ENCODE data around the gene C5. TPM values are rescaled to one million over a fixed set of nuclear protein-coding genes. Genes with fewer than 3 reads are reported as not detected.

The C5 gene
- total RNA-seq, 2 donors from 2014 or later: 1.4 to 2.2 TPM

GRCh38 chr9:120902569-120903535 is 147.2 kb downstream of the C5 start:
- ATAC-seq (peak in 1 of 2 donors; percentile 19), DNase-seq (ENCODE audit: low spot score in 2 of 2) (no peak)
- H3K36me3 Mint-ChIP-seq: peaks cover 26 to 69% of the 10 kb centered on the region in 2 donors
- peak overlapping the region; percentile 85 to 96 for H3K27ac Mint-ChIP-seq
- H3K9me3 Mint-ChIP-seq: no peaks in the 10 kb centered on the region

Other genes starting within 250 kb of the C5 start
- gene PSMD5, start 207.4 kb downstream of the C5 start, total RNA-seq: 10 to 100 TPM; 74.9 to 75.2 TPM
- gene PHF19, start 173.1 kb downstream of the C5 start, total RNA-seq: 100 to 1,000 TPM; 305 to 312 TPM
- 100 to 1,000 TPM in 1 of 2 donors, 10 to 100 TPM in 1; 99.5 to 100 TPM for gene TRAF1, start 123.5 kb downstream of the C5 start, total RNA-seq
- 10 to 100 TPM; 68.5 to 88.1 TPM for gene CNTRL, start 24.7 kb upstream of the C5 start, total RNA-seq
- gene RAB14, start 151.6 kb upstream of the C5 start, total RNA-seq: 10 to 100 TPM; 53.2 to 68.4 TPM
- 1 to 10 TPM; 3.5 to 5.8 TPM for gene GSN, start 217.9 kb upstream of the C5 start, total RNA-seq

All from activated naive CD4-positive, alpha-beta T cell treated with anti-CD3 and anti-CD28 coated beads, Interleukin-2, amount 50 U/mL, for 72 hours (primary cell).